GM12892 (cell line): Measurements from ENCODE around the gene DENND2A.

Experiments used
- POLR2A ChIP-seq: IDR thresholded peaks from 2 replicates; pipeline ENCODE4 v1.6.1; 2011; ENCODE audit warnings: low read depth, low read length, control low read depth
- POLR2AphosphoS5 ChIP-seq: IDR thresholded peaks from 2 replicates; pipeline ENCODE4 v1.6.1; 2011; ENCODE audit warnings: low read depth, low read length, control low read depth

DNA sequence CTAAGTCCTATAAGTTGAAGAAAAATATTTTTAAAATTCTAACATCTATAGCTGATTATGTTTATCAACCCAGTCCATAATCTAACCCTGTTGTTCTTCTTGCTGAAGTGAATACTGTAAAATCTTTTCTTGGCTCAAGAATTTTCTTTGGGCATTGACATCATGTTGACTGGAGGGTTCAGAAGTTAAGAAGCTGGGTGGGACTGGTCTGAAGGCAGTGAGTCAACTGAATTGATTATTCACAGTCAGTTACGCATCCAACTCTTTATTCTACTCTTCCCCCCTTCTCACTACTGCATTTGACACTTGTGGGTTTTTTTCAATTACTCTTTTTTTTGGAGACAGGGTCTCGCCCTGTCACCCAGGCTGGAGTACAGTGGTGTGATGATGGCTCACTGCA, 31.0 kb downstream of the DENND2A start:
- TF ChIP-seq POLR2A (no peak), POLR2AphosphoS5 (no peak)
